ENCODE data around the gene MZF1.

DNA sequence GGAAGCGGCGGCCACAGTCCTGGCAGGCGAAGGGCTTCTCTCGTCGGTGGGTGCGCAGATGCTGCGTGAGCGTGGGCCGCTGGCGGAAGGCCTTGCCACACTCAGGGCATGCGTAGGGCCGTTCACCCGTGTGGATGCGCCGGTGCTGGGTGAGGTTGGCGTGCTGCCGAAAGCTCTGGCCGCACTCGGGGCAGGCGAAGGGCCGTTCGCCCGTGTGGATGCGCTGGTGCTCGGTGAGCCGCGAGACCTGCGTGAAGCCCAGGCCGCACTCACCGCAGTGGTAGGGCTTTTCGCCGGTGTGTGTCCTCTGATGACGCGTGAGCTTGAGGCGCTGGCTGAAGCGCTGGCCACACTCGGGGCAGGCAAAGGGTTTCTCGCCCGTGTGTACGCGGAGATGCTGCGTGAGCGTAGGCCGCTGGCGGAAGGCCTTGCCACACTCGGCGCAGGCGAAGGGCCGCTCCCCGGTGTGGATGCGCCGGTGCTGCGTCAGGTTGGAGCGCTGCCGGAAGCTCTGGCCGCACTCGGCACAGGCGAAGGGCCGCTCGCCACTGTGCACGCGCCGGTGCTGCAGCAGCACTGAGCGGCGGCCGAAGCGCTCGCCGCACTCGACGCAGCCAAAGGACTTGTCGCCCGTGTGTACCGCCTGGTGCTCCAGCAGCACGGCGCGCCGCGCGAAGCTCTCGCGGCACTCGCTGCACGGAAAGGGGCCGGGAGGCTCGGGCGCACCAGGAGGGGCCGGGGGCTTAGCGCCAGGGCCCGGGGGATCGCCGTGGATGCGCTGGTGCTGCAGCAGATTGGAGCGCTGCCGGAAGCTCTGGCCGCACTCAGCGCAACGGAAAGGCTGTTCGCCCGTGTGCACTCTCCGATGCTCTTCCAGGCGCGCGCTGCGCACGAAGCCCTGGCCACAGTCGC, 10.8 kb downstream of the MZF1 start:
- no peak for TF ChIP-seq CTCF (IDR thresholded peaks at IDR 0.05; ENCODE audit: insufficient read depth, low read depth, low read length)
- peak; percentile 45 for TF ChIP-seq EZH2 (IDR thresholded peaks at IDR 0.05; ENCODE audit: insufficient read depth, low read length)
